Neural crest cell (in vitro differentiated cells): ENCODE results near the gene SMAP2. TPM values are rescaled to one million over a fixed set of nuclear protein-coding genes. Genes with fewer than 3 reads are reported as not detected.
"Not testable (repeated sequence)": the region's sequence is repeated elsewhere in the genome, so short reads cannot be mapped to it uniquely, and the experiment has no call there.

Experiments
- DNase-seq: peaks from one replicate; pipeline ENCODE4 v3.0.0; 2021; ENCODE audit warnings: low read depth, mixed read lengths, low spot score
- H3K27ac Mint-ChIP-seq: one replicate; pipeline ENCODE4 v1.8.0; 2021; ENCODE audit warnings: mild to moderate bottlenecking, mixed read lengths; ENCODE audit not compliant: unreplicated experiment
- H3K27me3 Mint-ChIP-seq: 2 replicates; pipeline ENCODE4 v1.8.0; 2021; ENCODE audit warnings: low read depth, mild to moderate bottlenecking, mixed read lengths
- H3K36me3 Mint-ChIP-seq: 2 replicates; pipeline ENCODE4 v1.8.0; 2021; ENCODE audit warnings: low read depth, mild to moderate bottlenecking, mixed read lengths
- H3K4me1 Mint-ChIP-seq: 2 replicates; pipeline ENCODE4 v1.8.0; 2021; ENCODE audit warnings: mixed read lengths
- H3K4me3 Mint-ChIP-seq: one replicate; pipeline ENCODE4 v1.8.0; 2021; ENCODE audit warnings: mild to moderate bottlenecking, mixed read lengths
- H3K9me3 Mint-ChIP-seq: 2 replicates; pipeline ENCODE4 v1.8.0; 2021; ENCODE audit warnings: mixed read lengths
- CTCF ChIP-seq: fragments of 200-600 bp; sonication (generic); conservative IDR thresholded peaks from 2 replicates; pipeline ENCODE4 v1.5.0; 2021; ENCODE audit warnings: antibody characterized with exemption, mild to moderate bottlenecking
- total RNA-seq: library from RNA; stranded (reverse); gene quantifications from 2 replicates; pipeline ENCODE4 v1.2.1, GENCODE V29; 2021

The SMAP2 gene
- total RNA-seq, 1 donor from 2014 or later = 25.4 TPM

- Mint-ChIP-seq H3K36me3 (peaks cover 5% of the 10 kb centered on the region), H3K4me1 (peaks cover 12% of the 10 kb centered on the region), H3K27ac (no peak overlapping the region), H3K27me3 (no peaks in the 10 kb centered on the region), H3K4me3 (no peak overlapping the region), H3K9me3 (no peaks in the 10 kb centered on the region)
- TF ChIP-seq CTCF = no peak
- DNase-seq = no peak
Measured at GRCh38 chr1:40384413-40384762, 10.9 kb downstream of the SMAP2 start.

DNA sequence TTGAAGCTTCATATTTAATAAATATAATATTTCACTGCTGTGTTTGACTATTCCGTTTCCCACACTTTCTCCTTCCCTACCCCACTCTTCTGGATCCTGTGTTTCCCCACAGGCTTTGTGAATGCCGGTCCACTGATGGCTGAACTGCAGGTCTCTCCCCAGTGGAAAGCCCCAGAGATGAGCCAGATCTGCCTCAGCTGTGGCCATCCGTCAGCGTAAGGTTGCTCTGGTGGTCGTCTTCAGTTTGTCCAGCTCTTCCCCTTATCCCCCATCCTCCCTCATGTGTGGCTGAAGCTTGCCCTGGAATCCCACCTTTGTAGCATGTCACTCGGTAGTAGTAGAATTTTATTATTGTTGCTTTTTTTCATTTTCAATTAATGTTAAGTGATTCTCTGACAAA lies 11.4 kb downstream of the SMAP2 start:
- TF ChIP-seq CTCF = no peak
- Mint-ChIP-seq H3K9me3 (no peaks in the 10 kb centered on the region), H3K36me3 (peaks cover 5% of the 10 kb centered on the region), H3K4me3 (no peak overlapping the region), H3K27ac (peak overlapping the region; percentile 77), H3K27me3 (no peaks in the 10 kb centered on the region), H3K4me1 (peaks cover 14% of the 10 kb centered on the region)
- DNase-seq = no peak

GRCh38 chr1:40385437-40386358 lies 12.2 kb downstream of the SMAP2 start:
- no peak for TF ChIP-seq CTCF
- Mint-ChIP-seq H3K27me3 (no peaks in the 10 kb centered on the region), H3K27ac (peak overlapping the region; percentile 43), H3K4me1 (peaks cover 17% of the 10 kb centered on the region), H3K4me3 (no peak overlapping the region), H3K36me3 (peaks cover 5% of the 10 kb centered on the region), H3K9me3 (no peaks in the 10 kb centered on the region)
- no peak for DNase-seq

DNA sequence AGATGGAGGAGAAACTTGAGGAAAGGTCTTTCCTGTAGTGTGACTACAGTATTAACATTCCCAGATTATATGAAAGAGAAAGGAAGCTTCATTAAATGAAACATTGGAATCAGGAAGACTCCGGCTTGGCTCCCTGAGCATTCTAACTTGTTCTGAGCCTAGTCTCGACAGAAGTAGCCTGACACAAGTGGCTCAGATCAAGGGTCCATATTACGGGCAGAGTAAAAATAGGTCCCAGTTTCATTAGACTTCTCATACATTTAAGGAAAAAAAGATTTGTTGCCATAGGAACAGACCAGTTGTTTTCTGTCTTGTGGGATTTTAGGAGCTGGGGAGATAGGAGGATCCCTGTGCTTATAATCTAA lies 12.8 kb downstream of the SMAP2 start:
- H3K9me3 Mint-ChIP-seq = no peaks in the 10 kb centered on the region
- H3K27ac Mint-ChIP-seq = peak overlapping the region; percentile 43
- DNase-seq = no peak
- no peak for TF ChIP-seq CTCF
- no peaks in the 10 kb centered on the region for H3K27me3 Mint-ChIP-seq
- no peak overlapping the region for H3K4me3 Mint-ChIP-seq
- H3K4me1 Mint-ChIP-seq = peaks cover 17% of the 10 kb centered on the region
- peaks cover 5% of the 10 kb centered on the region for H3K36me3 Mint-ChIP-seq

- DNase-seq = no peak
- H3K27me3 Mint-ChIP-seq = no peaks in the 10 kb centered on the region
- peaks cover 5% of the 10 kb centered on the region for H3K36me3 Mint-ChIP-seq
- H3K27ac Mint-ChIP-seq = no peak overlapping the region
- H3K4me3 Mint-ChIP-seq = no peak overlapping the region
- H3K9me3 Mint-ChIP-seq = no peaks in the 10 kb centered on the region
- TF ChIP-seq CTCF = no peak
- H3K4me1 Mint-ChIP-seq = peaks cover 20% of the 10 kb centered on the region
Measured at GRCh38 chr1:40386796-40387195, 13.3 kb downstream of the SMAP2 start.

DNA sequence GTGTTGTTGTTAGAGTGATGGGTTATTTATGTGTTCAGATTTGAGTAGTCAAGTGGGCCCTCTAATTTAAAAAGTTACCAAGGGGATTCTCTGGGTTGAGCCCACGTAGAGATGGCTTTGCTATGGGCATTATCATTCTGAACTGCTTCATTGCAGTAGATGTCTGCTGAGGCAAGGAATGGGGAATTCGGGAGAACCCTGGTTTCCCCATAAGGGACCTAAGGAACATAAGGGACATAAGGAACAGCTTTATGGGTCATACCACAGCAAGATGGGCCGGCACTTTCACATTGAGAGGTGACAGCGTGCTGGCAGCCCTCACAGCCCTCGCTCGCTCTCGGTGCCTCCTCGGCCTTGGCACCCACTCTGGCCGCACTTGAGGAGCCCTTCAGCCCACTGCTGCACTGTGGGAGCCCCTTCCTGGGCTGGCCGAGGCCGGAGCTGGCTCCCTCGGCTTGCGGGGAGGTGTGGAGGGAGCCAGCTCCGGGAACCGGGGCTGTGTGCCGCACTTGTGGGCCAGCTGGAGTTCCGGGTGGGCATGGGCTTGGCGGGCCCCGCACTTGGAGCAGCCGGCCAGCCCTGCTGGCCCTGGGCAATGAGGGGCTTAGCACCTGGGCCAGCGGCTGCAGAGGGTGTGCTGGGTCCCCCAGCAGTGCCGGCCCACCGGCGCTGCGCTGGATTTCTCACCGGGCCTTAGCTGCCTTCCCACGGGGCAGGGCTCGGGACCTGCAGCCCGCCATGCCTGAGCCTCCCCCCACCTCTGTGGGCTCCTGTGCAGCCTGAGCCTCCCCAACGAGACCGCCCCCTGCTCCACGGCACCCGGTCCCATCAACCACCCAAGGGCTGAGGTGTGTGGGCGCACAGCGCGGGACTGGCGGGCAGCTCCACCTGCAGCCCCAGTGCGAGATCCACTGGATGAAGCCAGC lies 14.1 kb downstream of the SMAP2 start:
- H3K36me3 Mint-ChIP-seq, H3K4me3 Mint-ChIP-seq, H3K9me3 Mint-ChIP-seq, H3K27ac Mint-ChIP-seq, H3K27me3 Mint-ChIP-seq, DNase-seq: not testable (repeated sequence)
- peaks cover 28% of the 10 kb centered on the region for H3K4me1 Mint-ChIP-seq

- Mint-ChIP-seq H3K27ac (peak overlapping the region; percentile 8), H3K4me1 (peaks cover 33% of the 10 kb centered on the region)
- not testable (repeated sequence) for H3K4me3 Mint-ChIP-seq, H3K9me3 Mint-ChIP-seq, H3K27me3 Mint-ChIP-seq, H3K36me3 Mint-ChIP-seq, DNase-seq
Measured at GRCh38 chr1:40388456-40389321, 15.2 kb downstream of the SMAP2 start.
